ENCODE data around the gene TECR.
"Not testable (repeated sequence)": the region's sequence is repeated elsewhere in the genome, so short reads cannot be mapped to it uniquely, and the experiment has no call there.

Gene TECR

GRCh38 chr19:14561847-14562351, 32.5 kb downstream of the TECR start:
- DNase-seq (ENCODE audit: low spot score) = peak; percentile 67

GRCh38 chr19:14562660-14563589, 33.5 kb downstream of the TECR start:
- no peak for DNase-seq (ENCODE audit: low spot score)

- DNase-seq (ENCODE audit: low spot score) = no peak
These were observed 34.2 kb downstream of the TECR start for GRCh38 chr19:14563590-14563926.

- no peak for DNase-seq (ENCODE audit: low spot score)
These were observed 34.7 kb downstream of the TECR start for GRCh38 chr19:14563989-14564651.

GRCh38 chr19:14564652-14565297, 35.4 kb downstream of the TECR start:
- DNase-seq (ENCODE audit: low spot score) = not testable (repeated sequence)

GRCh38 chr19:14565298-14565679, 35.9 kb downstream of the TECR start:
- DNase-seq (ENCODE audit: low spot score) = no peak

GRCh38 chr19:14565765-14566711, 36.6 kb downstream of the TECR start:
- DNase-seq (ENCODE audit: low spot score) = no peak

- DNase-seq (ENCODE audit: low spot score) = no peak
These were observed 37.3 kb downstream of the TECR start for GRCh38 chr19:14566712-14567077.

GRCh38 chr19:14567079-14567478, 37.7 kb downstream of the TECR start:
- no peak for DNase-seq (ENCODE audit: low spot score)

- no peak for DNase-seq (ENCODE audit: low spot score)
These were observed 41.6 kb downstream of the TECR start for GRCh38 chr19:14570864-14571527.

GRCh38 chr19:14571695-14572490, 42.5 kb downstream of the TECR start, which contains the start of gene NDUFB7:
TSS of gene NDUFB7 (minus strand) at chr19:14572066. CDS start at chr19:14572000, 66 bp downstream.
- peak; percentile 97 for DNase-seq (ENCODE audit: low spot score)

- DNase-seq (ENCODE audit: low spot score) = no peak
These were observed 46.1 kb downstream of the TECR start for GRCh38 chr19:14575428-14575980.

GRCh38 chr19:14576363-14576762, 47.0 kb downstream of the TECR start:
- no peak for DNase-seq (ENCODE audit: low spot score)

- no peak for DNase-seq (ENCODE audit: low spot score)
These were observed 47.9 kb downstream of the TECR start for GRCh38 chr19:14577264-14577663.

GRCh38 chr19:14577885-14578427, 48.6 kb downstream of the TECR start:
- DNase-seq (ENCODE audit: low spot score) = no peak

- DNase-seq (ENCODE audit: low spot score) = no peak
These were observed 51.3 kb downstream of the TECR start for GRCh38 chr19:14580623-14581237.

GRCh38 chr19:14582894-14583340, 53.5 kb downstream of the TECR start, which contains the start of gene CLEC17A:
TSS of gene CLEC17A (plus strand) at chr19:14583084. CDS start at chr19:14583161, 77 bp downstream.
- DNase-seq (ENCODE audit: low spot score) = no peak

- DNase-seq (ENCODE audit: low spot score) = not testable (repeated sequence)
These were observed 55.0 kb downstream of the TECR start for GRCh38 chr19:14584372-14584771.

GRCh38 chr19:14585187-14585586, 55.8 kb downstream of the TECR start:
- not testable (repeated sequence) for DNase-seq (ENCODE audit: low spot score)
